DND-41 (cell line): ENCODE measurements around the gene NEU1.

ENCODE experiments used
- CTCF ChIP-seq: IDR thresholded peaks from 2 replicates; pipeline ENCODE4 v1.5.1; 2012; ENCODE audit warnings: borderline replicate concordance, low read length, moderate library complexity, mild to moderate bottlenecking; ENCODE audit not compliant: poor library complexity, severe bottlenecking; ENCODE audit errors: extremely low read depth
- EZH2 ChIP-seq: IDR thresholded peaks from 3 replicates; pipeline ENCODE4 v1.6.1; 2012; ENCODE audit warnings: borderline replicate concordance, low read depth, mild to moderate bottlenecking, moderate library complexity, low read length, inconsistent platforms; ENCODE audit not compliant: severe bottlenecking

- TF ChIP-seq CTCF = no peak
- TF ChIP-seq EZH2 = no peak
These were observed 18.1 kb downstream of the NEU1 start for GRCh38 chr6:31844507-31844906.
